Putamen (tissue), 1 donor: Measurements from ENCODE around the gene STX8.
"Not testable (repeated sequence)": the region's sequence is repeated elsewhere in the genome, so short reads cannot be mapped to it uniquely, and the experiment has no call there.

ENCODE experiments used
- DNase-seq: peaks from one replicate; pipeline ENCODE4 v3.0.0-alpha.2; 2016; ENCODE audit warnings: low spot score

Gene STX8

GRCh38 chr17:9389111-9389527, 186.5 kb downstream of the STX8 start:
- no peak for DNase-seq

- no peak for DNase-seq
These were observed 189.2 kb downstream of the STX8 start for GRCh38 chr17:9386401-9386800.

- DNase-seq = no peak
These were observed 191.8 kb downstream of the STX8 start for GRCh38 chr17:9383826-9384225.

GRCh38 chr17:9382626-9383025, 193.0 kb downstream of the STX8 start:
- DNase-seq = no peak

- no peak for DNase-seq
These were observed 194.6 kb downstream of the STX8 start for GRCh38 chr17:9381068-9381467.

- no peak for DNase-seq
These were observed 195.3 kb downstream of the STX8 start for GRCh38 chr17:9380361-9380760.

- not testable (repeated sequence) for DNase-seq
These were observed 199.4 kb downstream of the STX8 start for GRCh38 chr17:9376177-9376576.

GRCh38 chr17:9371019-9371418, 204.6 kb downstream of the STX8 start:
- DNase-seq = no peak

- DNase-seq = no peak
These were observed 205.2 kb downstream of the STX8 start for GRCh38 chr17:9370467-9370866.

- DNase-seq = no peak
These were observed 207.0 kb downstream of the STX8 start for GRCh38 chr17:9368631-9369030.

- peak; percentile 24 for DNase-seq
These were observed 208.5 kb downstream of the STX8 start for GRCh38 chr17:9367156-9367555.

GRCh38 chr17:9364837-9365430, 210.7 kb downstream of the STX8 start:
- no peak for DNase-seq

- DNase-seq = no peak
These were observed 211.9 kb downstream of the STX8 start for GRCh38 chr17:9363440-9364350.

- no peak for DNase-seq
These were observed 214.2 kb downstream of the STX8 start for GRCh38 chr17:9361188-9361955.

- DNase-seq = no peak
These were observed 214.9 kb downstream of the STX8 start for GRCh38 chr17:9360677-9361081.

- DNase-seq = peak; percentile 36
These were observed 219.1 kb downstream of the STX8 start for GRCh38 chr17:9356488-9356911.

- no peak for DNase-seq
These were observed 219.8 kb downstream of the STX8 start for GRCh38 chr17:9355846-9356245.

GRCh38 chr17:9355231-9355630, 220.4 kb downstream of the STX8 start:
- DNase-seq = not testable (repeated sequence)

GRCh38 chr17:9350080-9350479, 225.5 kb downstream of the STX8 start:
- no peak for DNase-seq

- no peak for DNase-seq
These were observed 229.2 kb downstream of the STX8 start for GRCh38 chr17:9346296-9346926.

GRCh38 chr17:9343516-9343915, 232.1 kb downstream of the STX8 start:
- DNase-seq = no peak

- no peak for DNase-seq
These were observed 233.4 kb downstream of the STX8 start for GRCh38 chr17:9342225-9342624.
